ENCODE measurements around the gene NF1. TPM values are rescaled to one million over a fixed set of nuclear protein-coding genes. Genes with fewer than 3 reads are reported as not detected.

Gene NF1
- total RNA-seq, 4 donors from 2014 or later: 66.8 to 106 (median 95.6) TPM

DNA sequence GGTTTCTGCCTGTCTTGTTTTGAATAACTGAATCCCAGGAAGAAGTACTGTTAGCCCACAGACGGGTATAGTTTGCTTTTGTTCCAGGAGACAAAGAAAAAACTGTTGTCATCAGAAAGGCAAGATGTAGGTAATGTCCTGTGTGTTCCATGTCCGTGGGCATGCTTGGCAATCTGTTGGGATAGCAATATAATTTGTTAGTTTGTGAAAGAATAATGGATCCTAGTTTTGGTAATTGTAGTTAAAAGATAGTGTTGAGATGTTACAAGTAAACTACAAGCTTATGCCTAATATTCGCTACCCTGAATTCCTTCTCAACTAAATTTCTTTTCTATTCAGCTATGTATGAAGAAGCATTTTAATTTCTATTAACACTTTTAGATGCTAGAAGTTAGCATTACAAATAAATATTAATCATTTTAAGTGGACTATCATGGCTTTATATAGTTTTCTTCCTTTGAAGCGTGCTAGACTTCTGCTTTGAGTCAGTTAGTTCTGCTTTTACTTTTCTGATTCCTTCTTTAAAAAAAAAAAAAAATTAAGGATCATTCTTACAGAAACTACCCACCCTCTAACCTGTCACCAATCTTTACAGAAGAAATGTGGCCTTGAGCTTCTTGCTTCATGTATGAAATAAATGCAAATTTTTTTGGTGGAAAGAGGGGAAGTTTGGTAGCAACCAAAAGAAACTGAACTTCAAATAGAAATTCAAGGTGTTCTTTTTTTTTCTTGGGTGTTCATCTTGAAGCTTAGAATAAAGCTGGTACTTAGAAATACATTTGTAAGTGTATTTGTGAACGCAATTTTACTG lies 224.3 kb downstream of the NF1 start:
- peaks cover 0 to 13% (median 0%) of the 10 kb centered on the region in 4 donors for H3K4me1 ChIP-seq
- no peaks in the 10 kb centered on the region for H3K9me3 ChIP-seq
- peak overlapping the region; percentile 71 to 80 (median 77) for H3K27ac ChIP-seq
- DNase-seq: no peak
- H3K4me3 ChIP-seq: peak overlapping the region; percentile 25 to 36 (median 32)
- H3K27me3 ChIP-seq: no peaks in the 10 kb centered on the region
- H3K36me3 ChIP-seq: no peaks in the 10 kb centered on the region
- TF ChIP-seq, protein P1, sequence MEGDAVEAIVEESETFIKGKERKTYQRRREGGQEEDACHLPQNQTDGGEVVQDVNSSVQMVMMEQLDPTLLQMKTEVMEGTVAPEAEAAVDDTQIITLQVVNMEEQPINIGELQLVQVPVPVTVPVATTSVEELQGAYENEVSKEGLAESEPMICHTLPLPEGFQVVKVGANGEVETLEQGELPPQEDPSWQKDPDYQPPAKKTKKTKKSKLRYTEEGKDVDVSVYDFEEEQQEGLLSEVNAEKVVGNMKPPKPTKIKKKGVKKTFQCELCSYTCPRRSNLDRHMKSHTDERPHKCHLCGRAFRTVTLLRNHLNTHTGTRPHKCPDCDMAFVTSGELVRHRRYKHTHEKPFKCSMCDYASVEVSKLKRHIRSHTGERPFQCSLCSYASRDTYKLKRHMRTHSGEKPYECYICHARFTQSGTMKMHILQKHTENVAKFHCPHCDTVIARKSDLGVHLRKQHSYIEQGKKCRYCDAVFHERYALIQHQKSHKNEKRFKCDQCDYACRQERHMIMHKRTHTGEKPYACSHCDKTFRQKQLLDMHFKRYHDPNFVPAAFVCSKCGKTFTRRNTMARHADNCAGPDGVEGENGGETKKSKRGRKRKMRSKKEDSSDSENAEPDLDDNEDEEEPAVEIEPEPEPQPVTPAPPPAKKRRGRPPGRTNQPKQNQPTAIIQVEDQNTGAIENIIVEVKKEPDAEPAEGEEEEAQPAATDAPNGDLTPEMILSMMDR (IDR thresholded peaks at IDR 0.05): no peak
- TF ChIP-seq POLR2A (IDR thresholded peaks at IDR 0.05): no peak

DNA sequence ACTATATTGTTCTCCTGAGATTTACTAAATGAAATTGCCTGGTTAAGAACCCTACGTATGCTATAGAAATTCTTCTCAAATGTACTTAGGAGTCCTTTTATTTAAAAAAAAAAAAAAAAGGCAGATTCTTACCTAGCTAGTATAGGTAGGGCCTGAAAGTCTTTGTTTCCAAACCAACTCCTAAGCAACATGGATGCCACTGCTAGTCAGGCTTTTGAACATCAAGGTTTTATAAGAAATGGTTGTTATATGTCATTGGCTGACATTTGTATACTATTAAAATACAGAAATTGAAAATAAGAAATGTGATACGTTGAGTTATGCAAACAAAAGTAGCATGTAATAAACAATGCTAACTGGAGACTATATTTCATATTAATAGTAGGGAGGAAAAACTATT lies 225.5 kb downstream of the NF1 start:
- Histone ChIP-seq H3K9me3 (no peaks in the 10 kb centered on the region), H3K27ac (peak overlapping the region; percentile 57 to 80 (median 76)), H3K4me3 (peak overlapping the region; percentile 31 to 36 (median 34)), H3K27me3 (no peaks in the 10 kb centered on the region), H3K4me1 (peaks cover 0 to 5% (median 0%) of the 10 kb centered on the region in 4 donors), H3K36me3 (no peaks in the 10 kb centered on the region)
- no peak for DNase-seq
- TF ChIP-seq, protein P1 (IDR thresholded peaks at IDR 0.05): no peak
- no peak for TF ChIP-seq POLR2A (IDR thresholded peaks at IDR 0.05)

DNA sequence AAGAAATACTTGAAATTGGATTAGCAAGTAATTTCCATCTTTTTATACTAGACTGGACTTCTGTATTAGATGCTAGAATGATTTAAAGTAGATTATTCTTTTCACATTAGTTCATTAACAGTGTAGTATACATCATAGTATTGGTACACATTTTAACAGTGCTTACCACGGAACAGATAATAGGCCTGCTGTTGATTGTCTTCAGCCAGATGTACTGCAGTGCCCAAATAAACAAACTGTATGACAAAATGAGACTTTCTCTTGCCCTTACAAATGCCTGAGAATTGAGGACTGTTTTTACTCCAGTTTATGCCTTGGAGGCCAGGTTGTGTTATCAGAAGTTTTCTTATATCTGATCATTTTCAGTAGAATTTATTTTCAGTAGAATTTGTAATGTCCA lies 226.0 kb downstream of the NF1 start:
- Histone ChIP-seq H3K27me3 (no peaks in the 10 kb centered on the region), H3K9me3 (no peaks in the 10 kb centered on the region), H3K27ac (peak overlapping the region; percentile 57 to 80 (median 76)), H3K4me1 (peaks cover 0 to 5% (median 0%) of the 10 kb centered on the region in 4 donors), H3K36me3 (peaks cover 0 to 2% (median 0%) of the 10 kb centered on the region in 3 donors), H3K4me3 (peak overlapping the region; percentile 31 to 36 (median 34))
- TF ChIP-seq POLR2A (IDR thresholded peaks at IDR 0.05): no peak
- TF ChIP-seq, protein P1 (IDR thresholded peaks at IDR 0.05): no peak
- no peak for DNase-seq

DNA sequence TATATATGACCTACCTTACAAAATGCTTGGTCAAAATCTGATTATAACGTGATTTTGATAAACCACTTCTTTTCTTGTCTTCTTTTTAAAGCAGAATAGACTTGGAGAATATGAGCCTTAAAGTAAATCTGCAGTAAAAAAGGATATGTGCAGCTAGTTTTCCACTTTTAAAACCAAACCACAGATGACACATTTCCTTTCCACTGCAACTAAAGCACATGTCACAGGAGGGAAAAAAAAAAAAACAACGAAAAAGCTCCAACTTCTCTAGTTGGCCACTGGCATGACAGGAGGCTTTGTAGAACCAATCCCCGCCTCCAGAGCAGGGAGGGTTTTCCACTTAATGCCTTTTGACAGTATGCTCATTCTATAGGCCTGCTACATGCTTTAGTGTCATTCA lies 226.7 kb downstream of the NF1 start, which contains the start of gene EVI2A:
EVI2A (minus strand) TSS at position 142 of the 400 bp plus-strand sequence. CDS start 2,609 bp downstream, outside the sequence.
- TF ChIP-seq, protein P1 (IDR thresholded peaks at IDR 0.05): no peak
- peak in 1 of 2 donors; percentile 34 for TF ChIP-seq POLR2A (IDR thresholded peaks at IDR 0.05)
- H3K27me3 ChIP-seq: no peaks in the 10 kb centered on the region
- peaks cover 0 to 5% (median 0%) of the 10 kb centered on the region in 4 donors for H3K4me1 ChIP-seq
- peaks cover 0 to 9% (median 0%) of the 10 kb centered on the region in 3 donors for H3K36me3 ChIP-seq
- H3K27ac ChIP-seq: peak within 1 kb of the TSS; percentile 57 to 80 (median 76)
- peak within 1 kb of the TSS; percentile 31 to 36 (median 34) for H3K4me3 ChIP-seq
- no peaks in the 10 kb centered on the region for H3K9me3 ChIP-seq
- DNase-seq: peak in 2 of 3 donors; percentile 66 to 75

DNA sequence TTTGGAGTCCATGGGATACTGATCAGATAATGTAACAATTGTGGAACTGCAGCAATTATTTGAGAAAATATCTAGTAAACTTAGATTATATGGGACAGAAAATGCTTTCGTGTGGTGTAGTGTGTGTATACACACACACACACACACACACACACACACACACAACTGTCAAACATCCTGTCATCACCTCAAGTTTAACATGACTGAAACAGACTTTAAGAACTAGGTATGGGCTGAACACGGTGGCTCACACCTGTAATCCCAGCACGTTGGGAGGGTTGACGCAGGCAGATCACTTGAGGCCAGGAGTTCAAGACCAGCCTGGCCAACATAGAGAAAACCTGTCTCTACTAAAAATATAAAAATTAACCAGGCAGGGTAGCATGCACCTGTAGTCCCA lies 227.2 kb downstream of the NF1 start:
- H3K27me3 ChIP-seq: no peaks in the 10 kb centered on the region
- peak overlapping the region; percentile 51 to 80 (median 76) for H3K27ac ChIP-seq
- no peaks in the 10 kb centered on the region for H3K9me3 ChIP-seq
- TF ChIP-seq POLR2A (IDR thresholded peaks at IDR 0.05): no peak
- TF ChIP-seq, protein P1 (IDR thresholded peaks at IDR 0.05): no peak
- H3K4me3 ChIP-seq: no peak overlapping the region
- H3K4me1 ChIP-seq: peaks cover 0 to 5% (median 0%) of the 10 kb centered on the region in 4 donors
- H3K36me3 ChIP-seq: peaks cover 0 to 13% (median 0%) of the 10 kb centered on the region in 3 donors
- no peak for DNase-seq

All from Peyer's patch (tissue), 4 donors.